Measurements from ENCODE around the gene GGT7.
"Not testable (repeated sequence)": the region's sequence is repeated elsewhere in the genome, so short reads cannot be mapped to it uniquely, and the experiment has no call there.

Gene GGT7

GRCh38 chr20:34872622-34873224 lies at the start of gene GGT7:
GGT7 (minus strand) TSS chr20:34872856; CDS start chr20:34872815, 41 bp downstream.
- in situ Hi-C loops (cut with MboI; ENCODE audit: low pct_unique_long_range_greater_than_20kb, low sequenced_read_pairs) = no loop called here

GRCh38 chr20:34921436-34921835 lies 48.8 kb upstream of the GGT7 start:
- DNase-seq = no peak
- in situ Hi-C loops (cut with MboI; ENCODE audit: low pct_unique_long_range_greater_than_20kb, low sequenced_read_pairs) = no loop called here

More at GRCh38 chr20:34872622-34873224, at the start of gene GGT7:
- peak; percentile 70 for DNase-seq

- no peak for DNase-seq
- in situ Hi-C loops (cut with MboI; ENCODE audit: low pct_unique_long_range_greater_than_20kb, low sequenced_read_pairs) = no loop called here
These were observed 47.4 kb upstream of the GGT7 start for GRCh38 chr20:34920055-34920454.

GRCh38 chr20:34916774-34917354 lies 44.2 kb upstream of the GGT7 start:
- in situ Hi-C loops (cut with MboI; ENCODE audit: low pct_unique_long_range_greater_than_20kb, low sequenced_read_pairs) = no loop called here
- DNase-seq = no peak

GRCh38 chr20:34915749-34916455 lies 43.2 kb upstream of the GGT7 start:
- in situ Hi-C loops (cut with MboI; ENCODE audit: low pct_unique_long_range_greater_than_20kb, low sequenced_read_pairs) = no loop called here
- DNase-seq = no peak

GRCh38 chr20:34915131-34915530 lies 42.5 kb upstream of the GGT7 start:
- no peak for DNase-seq
- in situ Hi-C loops (cut with MboI; ENCODE audit: low pct_unique_long_range_greater_than_20kb, low sequenced_read_pairs) = no loop called here

- in situ Hi-C loops (cut with MboI; ENCODE audit: low pct_unique_long_range_greater_than_20kb, low sequenced_read_pairs) = no loop called here
- DNase-seq = peak; percentile 56
These were observed 35.2 kb upstream of the GGT7 start for GRCh38 chr20:34907616-34908469.

GRCh38 chr20:34904202-34904621 lies 31.6 kb upstream of the GGT7 start:
- DNase-seq = no peak
- in situ Hi-C loops (cut with MboI; ENCODE audit: low pct_unique_long_range_greater_than_20kb, low sequenced_read_pairs) = no loop called here

- in situ Hi-C loops (cut with MboI; ENCODE audit: low pct_unique_long_range_greater_than_20kb, low sequenced_read_pairs) = not testable (repeated sequence)
These were observed 26.1 kb upstream of the GGT7 start for GRCh38 chr20:34898731-34899130.

GRCh38 chr20:34898129-34898528 lies 25.5 kb upstream of the GGT7 start:
- DNase-seq; in situ Hi-C loops (cut with MboI; ENCODE audit: low pct_unique_long_range_greater_than_20kb, low sequenced_read_pairs): not testable (repeated sequence)

More at GRCh38 chr20:34898731-34899130, 26.1 kb upstream of the GGT7 start:
- not testable (repeated sequence) for DNase-seq

GRCh38 chr20:34896086-34896621 lies 23.5 kb upstream of the GGT7 start:
- no peak for DNase-seq
- in situ Hi-C loops (cut with MboI; ENCODE audit: low pct_unique_long_range_greater_than_20kb, low sequenced_read_pairs) = no loop called here

- no peak for DNase-seq
- in situ Hi-C loops (cut with MboI; ENCODE audit: low pct_unique_long_range_greater_than_20kb, low sequenced_read_pairs) = no loop called here
These were observed 22.8 kb upstream of the GGT7 start for GRCh38 chr20:34895465-34895864.

- DNase-seq = no peak
- in situ Hi-C loops (cut with MboI; ENCODE audit: low pct_unique_long_range_greater_than_20kb, low sequenced_read_pairs) = no loop called here
These were observed 22.1 kb upstream of the GGT7 start for GRCh38 chr20:34894723-34895122.

GRCh38 chr20:34892671-34893070 lies 20.0 kb upstream of the GGT7 start:
- in situ Hi-C loops (cut with MboI; ENCODE audit: low pct_unique_long_range_greater_than_20kb, low sequenced_read_pairs) = no loop called here
- DNase-seq = no peak

- DNase-seq = peak; percentile 24
These were observed 18.8 kb upstream of the GGT7 start for GRCh38 chr20:34891166-34892062.

GRCh38 chr20:34888468-34888867 lies 15.8 kb upstream of the GGT7 start:
- DNase-seq = peak; percentile 31
- in situ Hi-C loops (cut with MboI; ENCODE audit: low pct_unique_long_range_greater_than_20kb, low sequenced_read_pairs) = no loop called here

More at GRCh38 chr20:34891166-34892062, 18.8 kb upstream of the GGT7 start:
- in situ Hi-C loops (cut with MboI; ENCODE audit: low pct_unique_long_range_greater_than_20kb, low sequenced_read_pairs) = no loop called here

GRCh38 chr20:34887023-34887422 lies 14.4 kb upstream of the GGT7 start:
- in situ Hi-C loops (cut with MboI; ENCODE audit: low pct_unique_long_range_greater_than_20kb, low sequenced_read_pairs) = no loop called here
- no peak for DNase-seq

GRCh38 chr20:34886122-34886521 lies 13.5 kb upstream of the GGT7 start:
- in situ Hi-C loops (cut with MboI; ENCODE audit: low pct_unique_long_range_greater_than_20kb, low sequenced_read_pairs) = no loop called here
- no peak for DNase-seq
